ENCODE results near the gene ANO7.

ANO7 gene

GRCh38 chr2:241257419-241258032, 69.0 kb downstream of the ANO7 start:
- DNase-seq: no peak

DNA sequence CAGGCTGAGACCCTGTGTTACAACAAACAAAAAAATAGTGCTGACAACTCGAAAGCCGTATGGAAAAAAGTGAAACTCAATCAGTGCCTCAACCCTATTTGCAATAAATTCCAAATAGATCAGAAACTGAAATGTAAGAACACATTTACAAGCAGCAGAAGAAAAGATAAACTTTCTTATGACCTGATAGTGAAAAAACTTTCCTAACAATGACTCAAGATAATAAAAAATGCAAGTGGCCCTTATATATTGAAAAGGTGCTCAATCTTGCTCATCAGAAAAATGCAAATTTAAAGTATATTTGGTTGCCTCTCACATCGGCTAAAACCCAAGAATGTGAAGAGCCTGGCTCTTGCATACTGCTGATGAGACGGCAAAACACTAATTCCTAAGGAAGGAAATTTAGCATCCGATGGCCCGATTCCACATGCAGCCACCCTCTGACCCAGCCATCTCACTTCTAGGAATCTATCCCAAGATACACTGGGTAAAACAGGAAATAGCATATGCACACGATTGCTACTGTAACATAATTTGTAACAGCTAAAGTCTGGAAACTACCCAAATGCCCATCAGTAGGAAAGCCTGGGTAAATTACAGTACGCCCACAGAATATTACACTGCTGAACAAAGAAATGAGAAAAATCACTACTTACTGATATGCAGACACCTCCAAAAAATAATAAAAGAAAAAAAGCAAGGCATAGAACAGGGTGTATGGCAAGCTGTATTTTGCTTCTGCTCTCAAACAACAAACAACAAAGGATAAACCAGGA, 70.2 kb downstream of the ANO7 start:
- DNase-seq: no peak

DNA sequence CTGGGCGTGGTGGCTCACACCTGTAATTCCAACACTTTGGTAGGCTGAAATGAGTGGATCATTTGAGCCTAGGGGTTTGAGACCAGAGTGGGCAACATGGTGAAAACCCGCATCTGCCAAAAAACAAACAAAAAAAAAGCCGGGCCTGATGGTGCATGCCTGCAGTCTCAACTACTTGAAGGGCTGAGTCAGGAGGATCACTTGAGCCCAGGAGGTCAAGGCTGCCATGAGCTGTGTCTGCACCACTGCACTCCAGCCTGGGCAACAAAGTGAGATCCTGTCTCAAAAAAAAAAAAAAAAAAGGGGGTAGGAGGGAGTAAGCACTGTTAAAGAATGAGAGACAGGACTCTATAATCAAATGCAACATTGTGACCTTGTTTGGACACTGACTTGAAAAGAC, 72.4 kb downstream of the ANO7 start:
- no peak for DNase-seq

DNA sequence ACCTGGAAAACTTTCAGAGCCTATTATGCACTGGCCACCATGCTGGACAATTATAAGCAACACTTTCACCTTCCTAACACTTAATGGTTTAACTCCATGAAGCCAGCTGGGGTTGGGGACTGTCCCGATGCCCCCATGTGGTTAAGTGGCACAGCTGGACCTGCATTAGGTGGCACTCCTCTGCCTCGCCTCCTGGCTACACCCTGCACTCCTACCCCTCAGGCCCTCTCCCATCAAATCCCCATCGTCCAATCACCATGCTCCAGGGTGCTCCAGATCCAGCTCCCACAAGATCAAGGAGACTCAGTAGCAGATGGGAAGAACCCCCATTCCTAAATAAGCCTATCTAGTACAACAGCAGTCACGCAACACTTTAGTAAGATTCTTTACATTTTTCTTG, 73.2 kb downstream of the ANO7 start:
- no peak for DNase-seq

GRCh38 chr2:241263061-241263460, 74.6 kb downstream of the ANO7 start:
- DNase-seq: no peak

- DNase-seq: no peak
Observed at GRCh38 chr2:241265506-241265905, 77.0 kb downstream of the ANO7 start.

DNA sequence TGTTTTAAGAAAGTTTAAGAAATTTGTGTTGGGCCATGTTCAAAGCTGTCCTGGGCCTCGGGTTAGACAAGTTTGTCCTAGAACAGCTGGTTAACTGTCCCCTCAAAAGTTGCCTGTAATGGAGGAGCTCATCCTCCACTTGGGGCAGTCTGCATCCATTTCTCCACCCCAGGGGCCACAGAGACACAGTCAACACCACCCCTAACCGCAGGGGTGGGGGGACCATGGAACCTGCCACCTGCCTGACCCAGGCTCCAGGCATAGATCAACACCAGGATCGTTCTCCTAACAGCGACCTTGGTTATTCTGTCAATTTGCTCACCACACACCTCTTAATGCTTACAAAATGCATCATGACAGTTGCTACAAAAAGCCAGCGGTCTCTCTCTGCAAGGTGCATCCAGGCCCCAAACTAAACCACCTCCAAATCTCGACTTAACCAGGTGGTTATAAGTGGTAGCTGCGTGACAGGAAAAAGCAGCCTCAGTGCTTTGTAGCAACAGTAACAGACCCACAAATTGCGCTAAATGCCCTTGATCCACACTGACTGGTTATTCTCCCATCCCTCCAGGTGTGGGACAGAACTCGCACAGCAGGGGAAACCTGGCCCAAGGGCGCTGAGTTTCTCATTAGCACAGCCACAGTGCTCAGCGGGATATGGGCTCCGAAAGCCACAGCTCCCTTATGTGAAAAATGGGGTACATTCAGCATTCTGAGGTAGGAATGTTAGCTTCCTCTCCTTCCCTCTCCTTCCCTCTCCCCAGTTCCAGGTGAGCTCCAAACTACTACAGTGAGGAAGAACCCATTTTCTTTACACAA, 79.0 kb downstream of the ANO7 start:
- DNase-seq: peak in 1 of 3 experiments; percentile 10

DNA sequence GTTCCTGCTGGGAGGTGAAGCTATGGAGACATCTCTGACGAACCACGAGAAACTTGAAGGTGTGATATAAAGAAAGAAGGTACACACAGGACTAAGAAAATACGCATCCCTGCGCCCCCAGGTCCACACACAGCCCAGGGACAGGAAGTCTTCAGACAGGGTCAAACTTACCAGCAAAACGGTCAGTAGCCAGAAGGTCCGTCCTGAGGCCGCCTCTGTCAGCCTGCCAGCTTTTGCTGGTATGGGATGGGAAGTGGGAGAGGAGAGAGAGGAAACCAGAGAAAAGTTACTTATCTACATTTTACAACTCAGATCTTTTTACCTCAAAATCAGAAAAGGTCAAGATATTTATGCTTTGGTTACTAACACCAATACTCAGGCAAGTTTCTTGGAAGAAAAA, 79.8 kb downstream of the ANO7 start:
- no peak for DNase-seq

- no peak for DNase-seq
Observed at GRCh38 chr2:241268716-241269445, 80.4 kb downstream of the ANO7 start.

DNA sequence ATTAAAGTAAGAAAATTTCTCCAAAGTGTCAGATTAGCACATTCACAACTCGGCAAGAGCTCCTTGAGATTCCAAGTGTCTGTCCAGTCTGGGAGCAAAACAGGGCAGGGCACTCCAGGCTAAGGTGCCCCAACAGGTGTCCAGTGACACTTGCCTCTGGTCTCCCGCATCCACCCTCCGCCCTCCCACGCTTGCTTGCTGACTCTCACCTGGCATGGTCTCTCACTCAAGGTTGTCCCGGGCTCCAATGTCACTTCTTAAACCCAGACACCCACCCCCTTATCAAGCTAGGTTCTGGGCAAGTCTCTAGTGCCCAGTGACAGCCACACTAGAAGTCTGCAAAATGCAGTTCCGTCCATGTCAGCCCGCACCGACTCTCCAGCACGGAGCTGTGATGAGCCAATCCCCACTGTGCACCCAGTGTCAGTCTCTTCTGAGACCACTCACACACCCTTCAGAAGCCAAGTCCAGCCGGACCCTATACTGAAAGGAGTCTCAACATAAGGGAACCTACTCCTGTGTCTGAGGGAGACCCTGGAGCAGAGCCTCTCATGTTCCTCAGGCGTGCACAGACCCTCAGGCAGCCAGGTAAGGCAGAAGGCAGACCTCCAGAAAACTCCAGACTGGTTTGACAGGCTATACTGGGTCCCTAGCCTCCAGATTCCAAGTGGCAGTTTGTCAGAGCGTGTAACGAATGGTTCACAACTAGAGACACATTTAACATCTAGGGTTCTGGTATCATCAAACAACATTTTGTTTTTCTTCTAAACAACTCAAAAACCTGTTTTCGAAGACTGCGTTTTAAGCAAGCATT, 81.4 kb downstream of the ANO7 start:
- no peak for DNase-seq

- DNase-seq: no peak
Observed at GRCh38 chr2:241270531-241270930, 82.1 kb downstream of the ANO7 start.

DNA sequence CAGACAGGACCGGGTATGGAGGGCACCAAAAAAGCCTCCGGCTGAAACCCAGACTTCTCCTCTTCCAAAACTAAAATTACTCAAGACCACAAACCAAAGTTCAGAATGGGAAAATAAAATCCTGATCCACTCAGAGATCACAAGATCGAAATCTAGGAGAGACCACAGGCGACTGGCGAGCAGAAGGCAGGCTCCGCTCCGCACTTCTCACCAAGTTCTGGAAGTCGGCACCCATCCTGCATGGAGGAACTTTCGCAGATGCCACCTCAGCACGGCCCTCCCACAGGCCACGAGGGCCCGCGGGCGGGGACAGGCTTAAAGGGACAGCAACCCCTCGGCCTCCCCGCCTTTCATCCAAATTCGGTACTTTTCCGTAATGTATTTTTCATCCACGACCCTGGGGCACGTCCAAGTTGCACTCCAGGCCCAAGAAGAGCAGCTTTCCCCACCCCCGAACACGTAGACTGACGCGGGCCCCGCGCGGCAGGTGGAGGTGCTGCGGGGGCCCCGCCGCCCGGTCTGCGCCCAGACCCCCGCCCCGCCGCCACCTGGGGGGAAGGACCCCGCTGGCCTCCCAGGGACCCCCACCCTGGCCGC, 83.3 kb downstream of the ANO7 start:
- no peak for DNase-seq

DNA sequence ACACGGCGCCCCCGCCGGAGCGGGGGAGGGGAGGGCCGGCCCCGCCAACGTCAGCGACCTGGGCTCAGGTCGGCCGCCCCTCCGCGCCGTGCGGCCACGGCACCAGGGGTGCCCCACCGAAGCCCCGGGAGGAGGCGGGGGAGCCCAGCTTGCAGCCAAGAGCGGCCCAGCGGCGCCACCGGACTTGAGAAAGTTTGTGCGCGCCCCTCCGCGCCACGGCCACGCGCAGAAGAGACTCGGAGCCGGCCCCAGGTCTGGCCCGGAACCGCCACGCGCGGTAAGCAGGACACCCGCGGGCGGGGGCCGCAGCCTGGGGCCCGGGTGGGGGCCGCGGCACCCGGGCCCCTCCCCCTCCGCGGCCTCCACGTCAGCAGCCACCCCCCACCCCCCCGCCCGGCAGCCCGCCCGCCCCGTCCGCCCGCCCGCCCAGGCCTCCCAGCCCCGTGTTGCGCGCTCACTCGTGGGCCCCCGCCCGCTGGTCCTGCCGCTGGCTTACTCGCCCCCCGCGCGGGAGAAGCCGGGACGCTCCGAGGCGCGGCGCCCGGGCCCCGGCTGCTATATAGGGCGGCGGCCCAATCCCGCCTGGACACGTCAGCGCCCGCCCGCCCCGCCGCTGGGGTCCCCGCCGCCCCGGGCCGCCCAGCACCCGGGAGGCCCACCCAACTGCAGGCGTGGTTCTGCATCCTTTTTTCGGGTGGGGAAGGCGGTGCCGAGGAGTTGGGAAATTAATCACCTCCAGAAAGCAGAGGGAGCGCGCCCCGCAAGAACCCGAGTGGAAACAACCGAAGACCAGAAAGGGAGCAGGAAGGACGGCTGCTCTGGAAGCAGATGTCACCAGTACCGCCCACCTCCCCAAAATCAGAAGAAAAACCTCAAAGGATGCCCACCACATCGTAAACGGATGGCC, 84.1 kb downstream of the ANO7 start:
- DNase-seq: peak in 1 of 3 experiments; percentile 3

GRCh38 chr2:241273210-241274020, 84.9 kb downstream of the ANO7 start:
- DNase-seq: no peak

DNA sequence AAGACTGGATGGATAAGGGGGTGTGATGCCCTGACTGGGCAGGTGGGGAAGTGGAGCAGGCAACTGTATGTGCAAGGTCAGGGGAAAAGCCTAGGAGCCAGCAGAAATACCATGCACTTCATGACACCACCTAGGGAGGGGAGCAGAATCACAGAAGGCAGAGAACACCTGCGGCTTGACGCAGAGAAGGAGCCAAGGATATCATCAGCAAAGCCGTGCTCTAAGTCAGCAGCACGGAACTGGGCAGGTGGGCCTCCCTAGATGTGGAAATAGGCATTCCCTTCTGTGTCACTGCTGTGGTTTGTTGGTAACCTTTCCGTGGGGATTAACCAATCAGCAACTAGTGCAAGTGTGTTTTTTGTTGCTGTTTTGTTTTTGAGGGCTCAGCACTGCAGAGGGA, 85.7 kb downstream of the ANO7 start:
- DNase-seq: no peak

All from NCI-H1417 (cell line).